ENCODE data around the gene XKR3. TPM values are rescaled to one million over a fixed set of nuclear protein-coding genes. Genes with fewer than 3 reads are reported as not detected.
A peak's percentile ranks its signal among the peaks of the same experiment; 100 is the strongest.

XKR3 gene
- total and polyA plus RNA-seq, 2 experiments from 2014 or later = not detected

GRCh38 chr22:16783930-16784354, 41.3 kb downstream of the XKR3 start:
- H3K36me3 ChIP-seq (ENCODE audit: insufficient read depth) = no peaks in the 10 kb centered on the region
- Mint-ChIP-seq H3K4me3 (no peak overlapping the region), H3K36me3 (ENCODE audit: low read depth) (0 out of 3 replicates have a peak, but pooled peaks cover 2% of the 10 kb centered on the region), H3K9me3 (peaks cover 67% of the 10 kb centered on the region), H3K27me3 (ENCODE audit: insufficient read depth, low read depth, poor library complexity) (peaks cover 4% of the 10 kb centered on the region), H3K4me1 (peaks cover 2% of the 10 kb centered on the region; the same call in 2 of the 3 replicates), H3K27ac (no peak overlapping the region)
- peaks cover 3% of the 10 kb centered on the region for H3K9me2 ChIP-seq (ENCODE audit: insufficient read depth)
- H3F3A ChIP-seq (replicated peaks; ENCODE audit: low read depth) = no peaks in the 10 kb centered on the region
- ATAC-seq = peak; percentile 81
- H3K4me3 ChIP-seq = no peak overlapping the region
- DNase-seq (ENCODE audit: low spot score) = peak; percentile 71
- H3K27me3 ChIP-seq (ENCODE audit: insufficient read depth) = no peaks in the 10 kb centered on the region
- H3K4me1 ChIP-seq (ENCODE audit: insufficient read depth) = peaks cover 10% of the 10 kb centered on the region
- H2AFZ ChIP-seq = no peak overlapping the region
- no peak overlapping the region for H3K4me2 ChIP-seq
- TF ChIP-seq CTCF (conservative IDR thresholded peaks at IDR 0.05; ENCODE audit: low read depth in 2 of 2) (peak; percentile 41 to 71), ZNF114 (CRISPR knock-in tag; IDR thresholded peaks at IDR 0.05) (no peak)
- no peaks in the 10 kb centered on the region for H4K20me1 ChIP-seq (replicated peaks; ENCODE audit: insufficient read depth)
- H3K79me2 ChIP-seq (replicated peaks; ENCODE audit: insufficient read depth) = no peaks in the 10 kb centered on the region
- H3K27ac ChIP-seq (ENCODE audit: low read depth) = no peak overlapping the region

- TF ChIP-seq NANOG (IDR thresholded peaks at IDR 0.05; ENCODE audit: borderline replicate concordance) = no peak
- no peak for TF ChIP-seq EZH2phosphoT487 (IDR thresholded peaks at IDR 0.05; ENCODE audit: unreplicated experiment)
- no peak for TF ChIP-seq CTCF (conservative IDR thresholded peaks at IDR 0.05; ENCODE audit: low read depth in 2 of 2)
- TF ChIP-seq ZNF114 (CRISPR knock-in tag; IDR thresholded peaks at IDR 0.05) = no peak
- no peak for TF ChIP-seq JUNB (IDR thresholded peaks at IDR 0.05; ENCODE audit: unreplicated experiment)
- no peak for TF ChIP-seq ETS1 (IDR thresholded peaks at IDR 0.05)
- no peak for TF ChIP-seq POLR2AphosphoS5 (IDR thresholded peaks at IDR 0.05; ENCODE audit: low read depth)
- no peak for TF ChIP-seq ZNF462 (CRISPR knock-in tag; IDR thresholded peaks at IDR 0.05)
- peaks cover 3% of the 10 kb centered on the region for H3K9me2 ChIP-seq (ENCODE audit: insufficient read depth)
- ATAC-seq = no peak
Observed at GRCh38 chr22:16783453-16783852, 41.8 kb downstream of the XKR3 start.

More at GRCh38 chr22:16783453-16783852, 41.8 kb downstream of the XKR3 start:
- Histone ChIP-seq H3K4me1 (ENCODE audit: insufficient read depth) (peaks cover 5% of the 10 kb centered on the region; the same call in 1 of the 2 replicates), H3K4me3 (no peak overlapping the region), H3K79me2 (replicated peaks; ENCODE audit: insufficient read depth) (no peaks in the 10 kb centered on the region), H3K4me2 (no peak overlapping the region), H3K27ac (ENCODE audit: low read depth) (no peak overlapping the region), H3K36me3 (ENCODE audit: insufficient read depth) (no peaks in the 10 kb centered on the region), H2AFZ (no peak overlapping the region), H4K20me1 (replicated peaks; ENCODE audit: insufficient read depth) (no peaks in the 10 kb centered on the region), H3F3A (replicated peaks; ENCODE audit: low read depth) (no peaks in the 10 kb centered on the region), H3K27me3 (ENCODE audit: insufficient read depth) (no peaks in the 10 kb centered on the region)
- no peak for DNase-seq (ENCODE audit: low spot score)
- H3K4me3 Mint-ChIP-seq = no peak overlapping the region
- H3K27me3 Mint-ChIP-seq (ENCODE audit: insufficient read depth, low read depth, poor library complexity) = peaks cover 4% of the 10 kb centered on the region
- no peaks in the 10 kb centered on the region for H3K4me1 Mint-ChIP-seq
- no peak overlapping the region for H3K27ac Mint-ChIP-seq
- 0 out of 3 replicates have a peak, but pooled peaks cover 2% of the 10 kb centered on the region for H3K36me3 Mint-ChIP-seq (ENCODE audit: low read depth)
- peaks cover 66% of the 10 kb centered on the region for H3K9me3 Mint-ChIP-seq

All from GM23338 (cell line).